OCI-LY3 (cell line): ENCODE results near the gene PPP1R2.

Experiments
- EZH2phosphoT487 ChIP-seq: fragments of 200-600 bp; shearing (Covaris generic); IDR thresholded peaks from 2 replicates; pipeline ENCODE4 v1.6.1; 2018; ENCODE audit warnings: antibody characterized with exemption, mixed run types, low read depth
- TF ChIP-seq, protein P1 (sequence below): fragments of 200-600, 300-600 bp; sonication (generic); IDR thresholded peaks from 2 replicates; pipeline ENCODE4 v1.5.1; 2014; ENCODE audit warnings: antibody characterized with exemption, low read length, low read depth

DNA sequence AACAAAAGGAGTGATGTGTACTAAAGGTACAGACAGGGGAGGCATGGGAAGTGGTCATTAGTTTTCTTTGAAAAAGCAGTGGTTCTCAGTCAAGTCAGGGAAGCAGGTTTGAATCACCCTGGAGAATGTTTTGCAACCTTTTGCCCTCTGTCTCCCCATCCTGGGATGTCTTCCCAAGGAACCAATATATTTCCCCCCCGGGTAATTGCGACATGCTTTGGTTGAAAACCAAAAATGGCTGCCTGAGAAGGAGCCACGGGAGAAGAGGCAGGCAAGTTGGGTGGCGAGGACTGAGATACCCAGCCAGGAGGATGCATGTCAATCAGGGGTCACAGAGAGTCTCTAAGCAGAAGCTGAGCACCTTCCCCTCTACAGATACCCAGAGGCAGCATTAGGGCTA lies 20.2 kb upstream of the PPP1R2 start:
- TF ChIP-seq, protein P1, sequence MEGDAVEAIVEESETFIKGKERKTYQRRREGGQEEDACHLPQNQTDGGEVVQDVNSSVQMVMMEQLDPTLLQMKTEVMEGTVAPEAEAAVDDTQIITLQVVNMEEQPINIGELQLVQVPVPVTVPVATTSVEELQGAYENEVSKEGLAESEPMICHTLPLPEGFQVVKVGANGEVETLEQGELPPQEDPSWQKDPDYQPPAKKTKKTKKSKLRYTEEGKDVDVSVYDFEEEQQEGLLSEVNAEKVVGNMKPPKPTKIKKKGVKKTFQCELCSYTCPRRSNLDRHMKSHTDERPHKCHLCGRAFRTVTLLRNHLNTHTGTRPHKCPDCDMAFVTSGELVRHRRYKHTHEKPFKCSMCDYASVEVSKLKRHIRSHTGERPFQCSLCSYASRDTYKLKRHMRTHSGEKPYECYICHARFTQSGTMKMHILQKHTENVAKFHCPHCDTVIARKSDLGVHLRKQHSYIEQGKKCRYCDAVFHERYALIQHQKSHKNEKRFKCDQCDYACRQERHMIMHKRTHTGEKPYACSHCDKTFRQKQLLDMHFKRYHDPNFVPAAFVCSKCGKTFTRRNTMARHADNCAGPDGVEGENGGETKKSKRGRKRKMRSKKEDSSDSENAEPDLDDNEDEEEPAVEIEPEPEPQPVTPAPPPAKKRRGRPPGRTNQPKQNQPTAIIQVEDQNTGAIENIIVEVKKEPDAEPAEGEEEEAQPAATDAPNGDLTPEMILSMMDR, result no peak
- no peak for TF ChIP-seq EZH2phosphoT487
